ENCODE measurements around the gene PCGF5. TPM values are rescaled to one million over a fixed set of nuclear protein-coding genes. Genes with fewer than 3 reads are reported as not detected.

Gene PCGF5
- 10 to 100 TPM; 35.7 to 41.3 TPM for total RNA-seq

DNA sequence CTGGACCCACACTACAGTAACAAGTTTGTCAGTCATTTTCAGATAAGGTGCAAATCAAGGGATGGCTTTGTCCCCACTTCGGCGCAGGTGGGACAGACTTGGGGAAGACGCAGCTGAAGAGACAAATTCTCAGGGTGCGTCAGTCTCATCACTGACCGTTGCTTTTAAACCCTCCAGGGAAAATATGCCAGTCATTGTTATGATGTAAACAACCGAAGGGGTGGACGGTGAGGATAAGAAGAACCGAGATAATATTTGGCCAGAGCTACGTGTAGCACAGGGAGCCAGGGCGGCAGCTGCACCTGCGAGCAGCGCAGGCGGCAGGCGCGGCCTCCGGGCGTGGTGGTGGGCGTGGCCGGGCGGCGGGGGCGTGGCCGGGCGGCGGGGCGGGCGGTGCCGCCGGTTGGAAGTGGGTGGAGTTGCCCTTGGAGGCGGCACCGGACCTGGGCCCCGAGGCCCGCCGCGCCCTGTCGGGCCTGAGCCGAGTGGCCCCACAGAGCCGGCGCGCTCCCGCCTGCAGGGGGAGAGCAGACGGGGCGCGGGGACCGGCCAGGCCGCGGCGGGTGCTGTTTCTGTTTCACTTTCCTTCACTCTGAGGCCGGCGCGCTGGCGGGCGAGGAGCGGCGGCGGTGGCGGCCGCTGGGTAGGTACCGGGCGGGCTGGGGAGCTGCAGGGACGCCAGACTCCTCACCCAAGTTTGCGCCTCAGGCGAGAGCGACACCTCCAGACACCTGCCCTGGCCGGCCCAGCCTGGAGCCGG, at the start of gene PCGF5:
Gene PCGF5, plus strand, starts transcription at position 470 of the 760 bp plus-strand sequence. CDS start 2,209 bp downstream, outside the sequence.
- TF ChIP-seq POLR2AphosphoS5 (IDR thresholded peaks at IDR 0.05): no peak
- peak; percentile 88 for TF ChIP-seq POLR2A (IDR thresholded peaks at IDR 0.05)
- peak in 3 of 4 experiments; percentile 11 to 77 (median 70) for TF ChIP-seq CTCF (IDR thresholded peaks at IDR 0.05)
- Histone ChIP-seq H3K4me3 (peak within 1 kb of the TSS; percentile 89 to 93), H3K27ac (peak within 1 kb of the TSS; percentile 92 to 94), H3K4me1 (replicated peaks) (no peaks in the 10 kb centered on the region), H3K9me3 (no peaks in the 10 kb centered on the region), H3K36me3 (no peaks in the 10 kb centered on the region), H3K27me3 (replicated peaks; ENCODE audit: insufficient read depth) (no peaks in the 10 kb centered on the region)
- peak; percentile 90 for DNase-seq (ENCODE audit: low spot score)
- WGBS: under 1% methylated on average over 54 of the region's 66 CpGs
- intact Hi-C loops (cut with DNase I): loop anchor here (2.0 kb wide), 1 partner anchor 58 kb away; no protein-coding TSS in a partner anchor

- DNase-seq (ENCODE audit: low spot score): no peak
- WGBS: 87% methylated on average over 3 of the region's 3 CpGs
- Histone ChIP-seq H3K27ac (no peak overlapping the region), H3K4me1 (replicated peaks) (no peaks in the 10 kb centered on the region), H3K36me3 (no peaks in the 10 kb centered on the region), H3K27me3 (replicated peaks; ENCODE audit: insufficient read depth) (no peaks in the 10 kb centered on the region), H3K9me3 (no peaks in the 10 kb centered on the region), H3K4me3 (no peak overlapping the region)
- intact Hi-C loops (cut with DNase I): no loop called here
- no peak for TF ChIP-seq CTCF (IDR thresholded peaks at IDR 0.05)
- TF ChIP-seq POLR2A (IDR thresholded peaks at IDR 0.05): no peak
- TF ChIP-seq POLR2AphosphoS5 (IDR thresholded peaks at IDR 0.05): no peak
Observed at GRCh38 chr10:91171485-91171884, 49.0 kb upstream of the PCGF5 start.

DNA sequence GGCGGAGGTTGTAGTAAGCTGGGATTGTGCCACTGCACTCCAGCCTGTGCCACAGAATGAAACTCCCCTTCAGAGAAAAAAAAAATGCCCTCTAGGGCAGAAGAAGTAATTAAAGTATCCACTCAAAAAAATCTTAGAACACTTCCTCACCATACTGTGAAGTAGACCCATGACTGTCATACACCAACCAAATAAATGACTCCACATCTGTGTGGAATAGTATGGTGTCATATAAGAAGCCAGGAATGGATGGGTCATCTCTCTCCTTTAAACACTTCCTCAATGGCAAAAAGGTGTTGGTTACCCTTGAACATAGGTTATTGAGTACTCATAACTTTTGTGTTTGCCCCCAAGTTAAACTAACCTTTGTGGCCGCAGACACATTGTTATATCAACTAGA, 48.1 kb upstream of the PCGF5 start:
- TF ChIP-seq CTCF (IDR thresholded peaks at IDR 0.05) (no peak), POLR2A (IDR thresholded peaks at IDR 0.05) (no peak), POLR2AphosphoS5 (IDR thresholded peaks at IDR 0.05) (no peak)
- Histone ChIP-seq H3K4me3 (no peak overlapping the region), H3K36me3 (no peaks in the 10 kb centered on the region), H3K27ac (no peak overlapping the region), H3K9me3 (no peaks in the 10 kb centered on the region), H3K27me3 (replicated peaks; ENCODE audit: insufficient read depth) (no peaks in the 10 kb centered on the region), H3K4me1 (replicated peaks) (no peaks in the 10 kb centered on the region)
- 95% methylated on average over 2 of the region's 2 CpGs for whole genome bisulfite sequencing
- intact Hi-C loops (cut with DNase I): no loop called here
- DNase-seq (ENCODE audit: low spot score): no peak

DNA sequence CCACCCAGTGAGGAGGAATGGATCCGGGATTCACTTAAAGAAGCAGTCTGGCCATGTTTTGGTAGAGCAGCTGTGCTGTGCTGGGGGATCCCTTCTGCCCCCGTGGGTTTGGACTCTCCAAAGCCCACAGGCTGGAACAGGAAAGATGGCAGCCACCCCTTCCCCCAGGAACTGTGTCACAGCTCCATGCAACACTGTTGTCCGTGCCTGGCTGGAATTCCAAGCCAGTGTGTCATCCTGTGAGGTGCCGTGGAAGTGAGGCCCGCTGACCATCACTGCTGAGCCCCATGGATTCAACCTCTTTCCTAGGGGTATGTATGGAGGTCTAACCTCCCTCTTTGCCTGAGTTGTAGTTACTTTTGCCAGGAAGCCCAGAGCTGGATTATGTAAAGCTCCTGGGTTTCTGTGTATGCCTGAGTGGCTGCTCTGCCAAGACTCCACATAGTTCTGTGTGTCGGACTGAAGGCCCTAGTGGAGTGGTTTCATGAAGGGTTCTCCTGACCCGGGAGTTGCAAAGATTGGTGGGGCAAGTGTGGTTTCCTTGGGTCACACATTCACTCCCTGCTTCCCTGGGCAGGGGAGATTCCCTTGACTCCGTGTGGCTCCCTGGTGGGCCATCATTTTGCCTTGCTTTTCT, 35.1 kb upstream of the PCGF5 start:
- H3K27me3 ChIP-seq (replicated peaks; ENCODE audit: insufficient read depth): no peaks in the 10 kb centered on the region
- WGBS: 81% methylated on average over 8 of the region's 8 CpGs
- H3K9me3 ChIP-seq: no peaks in the 10 kb centered on the region
- no peak for TF ChIP-seq POLR2AphosphoS5 (IDR thresholded peaks at IDR 0.05)
- TF ChIP-seq POLR2A (IDR thresholded peaks at IDR 0.05): no peak
- no peak for TF ChIP-seq CTCF (IDR thresholded peaks at IDR 0.05)
- no peaks in the 10 kb centered on the region for H3K36me3 ChIP-seq
- no peaks in the 10 kb centered on the region for H3K4me1 ChIP-seq (replicated peaks)
- no peak overlapping the region for H3K4me3 ChIP-seq
- no peak for DNase-seq (ENCODE audit: low spot score)
- intact Hi-C loops (cut with DNase I): no loop called here
- no peak overlapping the region for H3K27ac ChIP-seq
